A549 (cell line): Measurements from ENCODE around the gene TTC1. TPM values are rescaled to one million over a fixed set of nuclear protein-coding genes. Genes with fewer than 3 reads are reported as not detected.

ENCODE experiments used
- ATAC-seq, 2 experiments: fragments of 200-7000 bp in 1 of 2; fragments of >200 bp in 1 of 2; cut with Nextera tagmentation in 1 of 2; cut with Tn5 transposase in 1 of 2; 3 replicates each; pipeline versions ENCODE4 v1.8.0 to v1.9.1; 2018 to 2020; ENCODE audit warnings: mild to moderate bottlenecking in 1 of 2, moderate library complexity in 1 of 2
- CTCF ChIA-PET: fragments of 300-600 bp; sonication (Branson Sonifier 250); formaldehyde crosslinking; extraction: SDS; loops from one replicate; lab custom pipeline; 2021; ENCODE audit warnings: antibody characterized with exemption, inconsistent platforms; lab: Yijun Ruan, JAX
- POLR2A ChIA-PET: fragments of 350-600 bp; formaldehyde crosslinking; extraction: SDS; loops from one replicate; lab custom pipeline; 2021; ENCODE audit warnings: antibody characterized with exemption, inconsistent platforms; lab: Yijun Ruan, JAX
- DNase-seq, 2 experiments: peaks; one replicate each; pipeline versions ENCODE4 v3.0.0 to v3.0.0-alpha.2; 2011 to 2016; ENCODE audit warnings: low read depth in 1 of 2, low spot score in 1 of 2
- FAIRE-seq: peaks from 2 replicates; lab custom pipeline; 2011; peaks lifted over from hg19 to GRCh38; lab: Jason Lieb, UNC
- H3K27ac ChIP-seq, 2 experiments: fragments of >200 bp; sonication (Bioruptor Twin); formaldehyde crosslinking; 3 replicates each; pipeline ENCODE4 v1.5.1; 2016 to 2017
- H3K4me1 ChIP-seq: fragments of >200 bp; sonication (Bioruptor Twin); formaldehyde crosslinking; 3 replicates; pipeline ENCODE4 v1.6.1; 2016
- H3K4me2 ChIP-seq: fragments of >200 bp; sonication (Bioruptor Twin); formaldehyde crosslinking; 3 replicates; pipeline ENCODE4 v1.6.1; 2016
- H3K4me3 ChIP-seq: fragments of >200 bp; sonication (Bioruptor Twin); formaldehyde crosslinking; 3 replicates; pipeline ENCODE4 v1.5.1; 2016
- H3K9me3 ChIP-seq: fragments of >200 bp; sonication (Bioruptor Twin); formaldehyde crosslinking; 3 replicates; pipeline ENCODE4 v1.6.1; 2016
- BCL3 ChIP-seq: fragments of >200 bp; sonication (Bioruptor Twin); formaldehyde crosslinking; IDR thresholded peaks from 3 replicates; pipeline ENCODE4 v1.6.1; 2016
- CBX2 ChIP-seq: fragments of 200-600 bp; sonication (generic); IDR thresholded peaks from 2 replicates; pipeline ENCODE4 v1.6.1; 2016; ENCODE audit warnings: low read depth, mild to moderate bottlenecking, borderline replicate concordance
- CBX8 ChIP-seq: fragments of 200-600 bp; sonication (generic); IDR thresholded peaks from 2 replicates; pipeline ENCODE4 v1.6.1; 2016
- CHD2 ChIP-seq: fragments of 150-350 bp; IDR thresholded peaks from 2 replicates; pipeline ENCODE4 v1.6.1; 2014; ENCODE audit warnings: low read length; ENCODE audit not compliant: partially characterized antibody
- CTCF ChIP-seq: fragments of >200 bp; sonication (Bioruptor Twin); formaldehyde crosslinking; IDR thresholded peaks from 3 replicates; pipeline ENCODE4 v1.5.1; 2016
- ESRRA ChIP-seq: fragments of 150-350 bp; IDR thresholded peaks from 2 replicates; pipeline ENCODE4 v1.6.1; 2014; ENCODE audit warnings: mild to moderate bottlenecking, low read length, borderline replicate concordance
- FOSB ChIP-seq: fragments of 250-450 bp; sonication (Bioruptor Pico); IDR thresholded peaks from 2 replicates; pipeline ENCODE4 v1.5.0; 2020; ENCODE audit warnings: mild to moderate bottlenecking, moderate library complexity
- HES2 ChIP-seq: fragments of >200 bp; sonication (Bioruptor Twin); formaldehyde crosslinking; IDR thresholded peaks from 2 replicates; pipeline ENCODE4 v1.6.1; 2016
- HOXA7 ChIP-seq: fragments of 250-450 bp; sonication (Bioruptor Pico); IDR thresholded peaks from 2 replicates; pipeline ENCODE4 v1.5.0; 2020; ENCODE audit warnings: mild to moderate bottlenecking, moderate library complexity
- HOXB13 ChIP-seq: fragments of 250-450 bp; sonication (Bioruptor Pico); IDR thresholded peaks from 2 replicates; pipeline ENCODE4 v1.5.0; 2020; ENCODE audit warnings: low read depth, mild to moderate bottlenecking, moderate library complexity
- MAFK ChIP-seq: fragments of 450-650 bp; IDR thresholded peaks from 2 replicates; pipeline ENCODE4 v1.6.1; 2014; ENCODE audit not compliant: partially characterized antibody
- NFE2L2 ChIP-seq: fragments of 150-350 bp; conservative IDR thresholded peaks from 2 replicates; pipeline ENCODE4 v1.6.1; 2014; ENCODE audit warnings: low read length
- NPAS2 ChIP-seq: fragments of 250-450 bp; sonication (Bioruptor Pico); IDR thresholded peaks from 2 replicates; pipeline ENCODE4 v1.8.0; 2022; ENCODE audit warnings: mild to moderate bottlenecking, moderate library complexity, borderline replicate concordance
- NR3C1 ChIP-seq: fragments of >200 bp; sonication (Bioruptor Twin); formaldehyde crosslinking; IDR thresholded peaks from 3 replicates; pipeline ENCODE4 v1.6.1; 2017
- RAD21 ChIP-seq, 2 experiments: fragments of >200 bp in 1 of 2; sonication (Bioruptor Twin) in 1 of 2; formaldehyde crosslinking in 1 of 2; IDR thresholded peaks in 1 of 2; conservative IDR thresholded peaks in 1 of 2; 2 replicates in 1 of 2; 3 replicates in 1 of 2; pipeline ENCODE4 v1.6.1; 2012 to 2018; ENCODE audit warnings: inconsistent platforms in 1 of 2
- RARB ChIP-seq: fragments of 250-450 bp; sonication (Bioruptor Pico); IDR thresholded peaks from 2 replicates; pipeline ENCODE4 v1.8.0; 2021; ENCODE audit warnings: mild to moderate bottlenecking, moderate library complexity
- REST ChIP-seq: fragments of 200-600 bp; sonication (generic); IDR thresholded peaks from 2 replicates; pipeline ENCODE4 v1.6.1; 2016; ENCODE audit warnings: antibody characterized with exemption, mild to moderate bottlenecking, moderate library complexity
- RFX5 ChIP-seq: fragments of 450-650 bp; IDR thresholded peaks from 2 replicates; pipeline ENCODE4 v1.7.1; 2014; ENCODE audit warnings: antibody characterized with exemption, mild to moderate bottlenecking, moderate library complexity
- SMC3 ChIP-seq: fragments of >200 bp; sonication (Bioruptor Twin); formaldehyde crosslinking; IDR thresholded peaks from 3 replicates; pipeline ENCODE4 v1.6.1; 2018; ENCODE audit warnings: inconsistent platforms
- TFCP2L1 ChIP-seq: fragments of 250-450 bp; sonication (Bioruptor Pico); IDR thresholded peaks from 2 replicates; pipeline ENCODE4 v1.5.0; 2021; ENCODE audit warnings: mild to moderate bottlenecking
- ZFP36 ChIP-seq: fragments of 450-650 bp; IDR thresholded peaks from 2 replicates; pipeline ENCODE4 v1.6.1; 2014; ENCODE audit warnings: borderline replicate concordance; ENCODE audit not compliant: partially characterized antibody
- ZNF302 ChIP-seq: fragments of 250-450 bp; sonication (Bioruptor Pico); IDR thresholded peaks from 2 replicates; pipeline ENCODE4 v1.9.0; 2021; ENCODE audit warnings: inconsistent platforms, mild to moderate bottlenecking, moderate library complexity
- ZSCAN20 ChIP-seq: fragments of 250-450 bp; sonication (Bioruptor Pico); IDR thresholded peaks from 2 replicates; pipeline ENCODE4 v1.8.0; 2022; ENCODE audit warnings: mild to moderate bottlenecking, moderate library complexity
- WGBS: methylation state at CpG from one replicate; pipeline ENCODE4 v1.1.6; 2017; ENCODE audit errors: missing lambda C conversion rate; 5-methylcytosine and 5-hydroxymethylcytosine counted together
- polyA plus RNA-seq, 4 experiments: library from polyadenylated mRNA; depleted of rRNA in 3 of 4; stranded (reverse); fragments of >200 nt; fragmentation: RNase III in 1 of 4; extraction: RNeasy Plus Mini Kit Qiagen cat#74134 plus additional on column Dnase treatment in 1 of 4; gene quantifications; 2 replicates in 3 of 4; 3 replicates in 1 of 4; pipeline ENCODE4 v1.2.3, GENCODE V29; 2011 to 2017

The TTC1 gene
- polyA plus RNA-seq, 2 of the 4 experiments (the other 2 are of a cell fraction) = 64.9 to 79.7 TPM

GRCh38 chr5:160021831-160022446 is 13.0 kb downstream of the TTC1 start:
- ChIA-PET CTCF (interaction anchor here (0.5 to 4.3 kb wide), 79 partner anchors 9 to 687 kb away, joined by 3 to 87 read pairs (median 4); partner anchors contain the start of genes C1QTNF2, PTTG1 and TTC1), POLR2A (interaction anchor here (0.6 to 1.0 kb wide), 2 partner anchors 13 to 177 kb away, joined by 3 to 4 read pairs; partner anchors contain the start of gene TTC1)
- DNase-seq (peak; percentile 58 to 61), ATAC-seq (peak; percentile 93 to 97), FAIRE-seq (no peak)
- TF ChIP-seq NPAS2 (CRISPR knock-in tag) = no peak
- TF ChIP-seq HES2 = no peak
- no peak for TF ChIP-seq TFCP2L1 (CRISPR knock-in tag)
- TF ChIP-seq FOSB (CRISPR knock-in tag) = no peak
- no peak for TF ChIP-seq HOXA7 (CRISPR knock-in tag)
- no peak for TF ChIP-seq REST
- no peak for TF ChIP-seq ZNF302 (CRISPR knock-in tag)
- TF ChIP-seq HOXB13 (CRISPR knock-in tag) = no peak
- TF ChIP-seq ESRRA = no peak
- TF ChIP-seq CTCF = peak; percentile 80
- no peak for TF ChIP-seq CHD2
- TF ChIP-seq MAFK = no peak
- no peak for TF ChIP-seq NFE2L2
- no peak for TF ChIP-seq CBX2
- TF ChIP-seq CBX8 = no peak
- peak; percentile 77 to 81 for TF ChIP-seq RAD21 (conservative IDR thresholded peaks at IDR 0.05 in 1 of 2, IDR thresholded peaks at IDR 0.05 in 1 of 2)
- TF ChIP-seq ZSCAN20 (CRISPR knock-in tag) = no peak
- no peak for TF ChIP-seq NR3C1
- no peak for TF ChIP-seq ZFP36
- peak; percentile 65; the same call in 2 of the 3 replicates for TF ChIP-seq SMC3
- TF ChIP-seq RARB = no peak
- TF ChIP-seq RFX5 = no peak
- TF ChIP-seq BCL3 = no peak
- H3K4me2 ChIP-seq = no peak overlapping the region
- H3K4me1 ChIP-seq = no peaks in the 10 kb centered on the region
- H3K9me3 ChIP-seq = no peaks in the 10 kb centered on the region
- 6% methylated on average over 3 of the region's 3 CpGs for WGBS
- H3K27ac ChIP-seq = no peak overlapping the region
- no peak overlapping the region for H3K4me3 ChIP-seq
